HCT116 (cell line): ENCODE results near the gene CSF3R. TPM values are rescaled to one million over a fixed set of nuclear protein-coding genes. Genes with fewer than 3 reads are reported as not detected.

Experiments used
- ATAC-seq: fragments of 200-7000 bp; cut with Tn5 transposase; 2 replicates; pipeline ENCODE4 v1.9.1; 2020; ENCODE audit warnings: mild to moderate bottlenecking, moderate library complexity
- BruUV-seq: library from RNA; stranded (reverse); fragments of 400-500 nt; replicated peaks from 2 replicates; lab custom pipeline; 2021; lab: Mats Ljungman, UMichigan
- CTCF ChIA-PET: fragments of 300-600 bp; sonication (Branson Sonifier 250); formaldehyde crosslinking; loops from one replicate; lab custom pipeline; 2021; ENCODE audit warnings: antibody characterized with exemption; lab: Charles Lee
- POLR2A ChIA-PET: fragments of 300-600, 350-600 bp; sonication (Branson Sonifier 250); formaldehyde crosslinking; loops from one replicate; lab custom pipeline; 2021; ENCODE audit warnings: antibody characterized with exemption; lab: Charles Lee
- RAD21 ChIA-PET, 2 experiments: fragments of 300-600 bp; sonication (Branson Sonifier 250); formaldehyde crosslinking; loops; one replicate each; lab custom pipeline; 2023; ENCODE audit warnings: low total read pairs in 2 of 2; ENCODE audit not compliant: uncharacterized antibody in 2 of 2, unreplicated experiment in 2 of 2, low non-redundant PET in 1 of 2; lab: Charles Lee
- DNase-seq: peaks from one replicate; pipeline ENCODE4 v3.0.0-alpha.2; 2010; ENCODE audit warnings: low read depth, low spot score
- H2AFZ ChIP-seq: fragments of 200-600 bp; shearing (Covaris generic), sonication (generic); 2 replicates; pipeline ENCODE4 v1.6.1; 2017; ENCODE audit warnings: low read depth, mixed run types, mixed read lengths, antibody characterized with exemption, low read length; ENCODE audit not compliant: poor library complexity, severe bottlenecking
- H3K27ac ChIP-seq: 2 replicates; pipeline ENCODE4 v1.5.1; 2012; ENCODE audit warnings: low read depth, low read length
- H3K27me3 ChIP-seq: fragments of 200-600 bp; sonication (generic); 2 replicates; pipeline ENCODE4 v1.6.1; 2016; ENCODE audit warnings: mixed run types, low read length, mixed read lengths; ENCODE audit not compliant: insufficient read depth
- H3K36me3 ChIP-seq, 2 experiments: fragments of 200-500 bp in 1 of 2; fragments of 200-600 bp in 1 of 2; sonication (Bioruptor generic) in 1 of 2; sonication (generic) in 1 of 2; 2 replicates each; pipeline versions ENCODE4 v1.5.1 to v1.6.1; 2014 to 2016; ENCODE audit warnings: low read length in 2 of 2, inconsistent platforms in 1 of 2, mixed read lengths in 1 of 2, mixed run types in 1 of 2; ENCODE audit not compliant: insufficient read depth in 2 of 2, control insufficient read depth in 1 of 2
- H3K4me1 ChIP-seq, 2 experiments: fragments of 200-600 bp in 1 of 2; sonication (generic) in 1 of 2; 2 replicates each; pipeline versions ENCODE4 v1.5.1 to v1.6.1; 2012 to 2017; ENCODE audit warnings: low read length in 2 of 2, inconsistent platforms in 1 of 2, mild to moderate bottlenecking in 1 of 2, mixed read lengths in 1 of 2, mixed run types in 1 of 2, moderate library complexity in 1 of 2; ENCODE audit not compliant: insufficient read depth in 2 of 2, control insufficient read depth in 1 of 2
- H3K4me2 ChIP-seq: fragments of 200-600 bp; sonication (generic); 2 replicates; pipeline ENCODE4 v1.6.1; 2017; ENCODE audit warnings: mixed run types, low read length, mixed read lengths
- H3K4me3 ChIP-seq, 2 experiments: fragments of 200-600 bp in 1 of 2; sonication (generic) in 1 of 2; replicated peaks in 1 of 2; 2 replicates each; pipeline ENCODE4 v1.5.1; 2011 to 2016; ENCODE audit warnings: low read length in 2 of 2, control low read depth in 1 of 2, low read depth in 1 of 2, mild to moderate bottlenecking in 1 of 2, mixed read lengths in 1 of 2, mixed run types in 1 of 2
- H3K79me2 ChIP-seq: fragments of 200-600 bp; sonication (generic); 2 replicates; pipeline ENCODE4 v1.6.1; 2017; ENCODE audit warnings: mild to moderate bottlenecking, mixed run types, low read length, moderate library complexity, mixed read lengths; ENCODE audit not compliant: insufficient read depth
- H3K9ac ChIP-seq: fragments of 200-600 bp; sonication (generic); 2 replicates; pipeline ENCODE4 v1.6.1; 2016; ENCODE audit warnings: low read length, mixed read lengths
- H3K9me2 ChIP-seq: fragments of 200-600 bp; sonication (generic), shearing (Covaris generic); 2 replicates; pipeline ENCODE4 v1.6.1; 2017; ENCODE audit warnings: mixed run types, mild to moderate bottlenecking, moderate library complexity; ENCODE audit not compliant: insufficient read depth
- H3K9me3 ChIP-seq, 2 experiments: fragments of 200-500 bp in 1 of 2; fragments of 200-600 bp in 1 of 2; sonication (Bioruptor generic) in 1 of 2; sonication (generic) in 1 of 2; 2 replicates each; pipeline ENCODE4 v1.6.1; 2014 to 2017; ENCODE audit warnings: low read length in 2 of 2, mixed read lengths in 2 of 2, inconsistent platforms in 1 of 2, low read depth in 1 of 2, mild to moderate bottlenecking in 1 of 2, mixed run types in 1 of 2, moderate library complexity in 1 of 2; ENCODE audit not compliant: control insufficient read depth in 1 of 2, insufficient read depth in 1 of 2
- H4K20me1 ChIP-seq: fragments of 200-600 bp; sonication (generic), shearing (Covaris generic); 2 replicates; pipeline ENCODE4 v1.6.1; 2017; ENCODE audit warnings: mixed run types, mild to moderate bottlenecking, moderate library complexity; ENCODE audit not compliant: insufficient read depth
- CTCF ChIP-seq, 3 experiments: fragments of 200-600 bp in 1 of 3; sonication (generic) in 1 of 3; IDR thresholded peaks in 2 of 3; conservative IDR thresholded peaks in 1 of 3; 2 replicates each; pipeline ENCODE4 v1.5.1; 2012 to 2017; ENCODE audit warnings: low read depth in 2 of 3, low read length in 2 of 3, antibody characterized with exemption in 1 of 3, borderline replicate concordance in 1 of 3, control low read depth in 1 of 3, mild to moderate bottlenecking in 1 of 3, mixed read lengths in 1 of 3, mixed run types in 1 of 3, moderate library complexity in 1 of 3; ENCODE audit not compliant: insufficient read depth in 1 of 3
- EZH2 ChIP-seq: fragments of 200-600 bp; sonication (generic); IDR thresholded peaks from 2 replicates; pipeline ENCODE4 v1.6.1; 2017; ENCODE audit warnings: antibody characterized with exemption, mixed run types
- FOSL1 ChIP-seq: IDR thresholded peaks from 2 replicates; pipeline ENCODE4 v1.6.1; 2012; ENCODE audit warnings: low read depth
- MAX ChIP-seq: IDR thresholded peaks from 2 replicates; pipeline ENCODE4 v1.6.1; 2012
- POLR2A ChIP-seq: IDR thresholded peaks from 2 replicates; pipeline ENCODE4 v1.7.0; 2011; ENCODE audit warnings: borderline replicate concordance; ENCODE audit not compliant: insufficient read depth, insufficient read length; ENCODE audit errors: extremely low read depth
- SP1 ChIP-seq: IDR thresholded peaks from 2 replicates; pipeline ENCODE4 v1.6.1; 2012; ENCODE audit warnings: low read depth
- intact Hi-C: fragments of 100-400 bp; cut with micrococcal nuclease; formaldehyde crosslinking; loops from 2 replicates; pipeline ENCODE4 v1.10.0; 2022
- total RNA-seq: library from RNA; stranded (reverse); gene quantifications from one replicate; pipeline ENCODE4 v1.2.1, GENCODE V29; 2021; ENCODE audit not compliant: unreplicated experiment

Gene CSF3R
- total RNA-seq, 1 experiment from 2014 or later = 0.32 TPM

- TF ChIP-seq SP1 (peak; percentile 97), FOSL1 (no peak), POLR2A (peak; percentile 60), EZH2 (no peak)
- TF ChIP-seq, all 23 proteins: peak for 7
These were observed 32.3 kb downstream of the CSF3R start, which contains the start of gene OSCP1 (continued) for GRCh38 chr1:36450270-36450918.

GRCh38 chr1:36448530-36449056 lies 34.1 kb downstream of the CSF3R start:
- no peak overlapping the region for H3K9ac ChIP-seq
- H4K20me1 ChIP-seq = no peaks in the 10 kb centered on the region
- H3K79me2 ChIP-seq = no peaks in the 10 kb centered on the region
- no peak for ATAC-seq
- ChIA-PET RAD21 (no interaction called here), CTCF (no interaction called here), POLR2A (interaction anchor here (1.0 to 2.3 kb wide), 3 partner anchors 12 to 62 kb away, joined by 3 to 20 read pairs (median 3); partner anchors contain the start of gene MRPS15)
- no peak overlapping the region for H2AFZ ChIP-seq
- no peaks in the 10 kb centered on the region for H3K9me3 ChIP-seq
- H3K27me3 ChIP-seq = no peaks in the 10 kb centered on the region
- intact Hi-C loops = no loop called here
- BruUV-seq = TSS peak; percentile 26
- no peak for DNase-seq
- H3K36me3 ChIP-seq = no peaks in the 10 kb centered on the region
- H3K27ac ChIP-seq = no peak overlapping the region
- H3K4me1 ChIP-seq = peaks cover 3 to 20% of the 10 kb centered on the region in 2 experiments; a peak in 2 of 4 replicates
- 0 out of 6 replicates have a peak, but pooled peaks of 1 of the 3 experiments have one; percentile 10 for TF ChIP-seq CTCF (IDR thresholded peaks at IDR 0.05 in 2 of 3, conservative IDR thresholded peaks at IDR 0.05 in 1 of 3; ENCODE audit: borderline replicate concordance in 1 of 3, insufficient read depth in 1 of 3, low read depth in 2 of 3, low read length in 2 of 3)
- no peak for TF ChIP-seq MAX
- no peak overlapping the region for H3K4me3 ChIP-seq
- H3K4me2 ChIP-seq = no peak overlapping the region
- H3K9me2 ChIP-seq = no peaks in the 10 kb centered on the region
